ENCODE results near the gene TBX3.
"Not testable (repeated sequence)": the region's sequence is repeated elsewhere in the genome, so short reads cannot be mapped to it uniquely, and the experiment has no call there.

Gene TBX3

DNA sequence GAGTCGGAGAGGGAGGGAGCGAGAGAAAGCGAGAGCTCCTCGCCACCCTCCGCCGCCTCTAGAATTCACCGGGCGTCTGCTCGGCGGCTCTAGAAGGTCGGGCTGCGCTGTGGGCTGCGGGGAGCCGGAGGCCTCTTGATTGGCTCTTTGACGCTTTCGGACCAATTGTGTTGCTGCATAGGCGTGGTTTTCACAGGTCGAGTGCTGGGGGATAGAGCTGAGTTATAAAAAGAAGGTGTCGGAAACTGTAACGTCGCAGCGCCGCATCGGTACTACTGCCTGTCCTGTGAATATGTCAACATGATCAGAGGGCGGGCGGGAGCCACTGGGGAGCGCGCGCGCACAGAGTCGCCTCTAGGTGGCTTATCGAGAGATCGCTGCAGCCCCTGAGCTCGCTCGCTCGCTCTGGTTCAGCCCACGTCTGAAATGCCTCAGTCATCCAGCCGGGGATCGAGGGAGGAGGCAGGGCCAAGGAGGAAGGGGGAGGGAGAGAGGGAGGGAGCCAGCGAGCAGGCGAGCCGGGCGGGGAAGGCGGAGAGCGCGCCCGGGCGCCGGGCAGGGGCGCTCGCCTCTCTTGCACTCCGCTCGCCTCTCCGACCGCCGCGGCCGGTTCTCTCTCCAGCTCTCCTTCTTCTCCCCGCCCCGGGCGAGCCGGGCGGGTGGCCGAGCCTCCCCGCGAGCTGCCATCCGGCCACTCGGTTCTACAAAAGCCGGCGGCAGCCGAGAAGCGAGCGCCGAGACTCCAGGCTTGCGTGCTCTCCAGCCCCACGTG lies at the start of gene TBX3:
Gene TBX3, minus strand, starts transcription at position 78 of the 772 bp plus-strand sequence. CDS start 975 bp downstream, outside the sequence.
- DNase-seq (ENCODE audit: low spot score): no peak

DNA sequence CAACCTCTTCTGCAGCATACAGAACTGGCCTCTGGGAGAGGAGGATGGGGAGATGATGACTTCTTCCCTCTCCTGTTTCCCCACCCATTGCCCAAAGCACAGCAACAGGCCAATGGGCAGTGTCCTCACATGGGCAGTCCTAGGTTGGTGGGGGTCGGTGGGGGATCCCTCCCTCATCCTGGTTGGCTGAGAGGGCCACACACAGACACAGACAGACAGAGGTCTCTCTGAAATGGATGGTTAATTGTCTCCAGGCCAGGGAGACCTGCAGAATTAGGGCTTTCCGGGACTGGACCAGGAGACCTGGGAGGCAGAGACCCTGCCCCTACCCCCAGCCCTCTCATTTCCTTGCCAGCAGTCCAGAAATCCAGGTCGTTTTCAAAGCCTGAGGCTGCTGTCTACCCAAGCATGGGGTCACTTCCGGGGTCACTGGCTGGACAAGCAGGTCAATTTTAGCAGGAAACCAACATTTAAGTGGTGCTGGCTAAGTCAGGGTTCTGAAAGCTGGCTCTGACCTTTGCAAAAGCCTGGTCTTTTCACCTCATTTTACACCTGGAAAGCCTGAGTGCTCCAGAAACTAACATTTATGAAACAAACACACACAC lies 48.6 kb upstream of the TBX3 start:
- DNase-seq (ENCODE audit: low spot score): no peak

DNA sequence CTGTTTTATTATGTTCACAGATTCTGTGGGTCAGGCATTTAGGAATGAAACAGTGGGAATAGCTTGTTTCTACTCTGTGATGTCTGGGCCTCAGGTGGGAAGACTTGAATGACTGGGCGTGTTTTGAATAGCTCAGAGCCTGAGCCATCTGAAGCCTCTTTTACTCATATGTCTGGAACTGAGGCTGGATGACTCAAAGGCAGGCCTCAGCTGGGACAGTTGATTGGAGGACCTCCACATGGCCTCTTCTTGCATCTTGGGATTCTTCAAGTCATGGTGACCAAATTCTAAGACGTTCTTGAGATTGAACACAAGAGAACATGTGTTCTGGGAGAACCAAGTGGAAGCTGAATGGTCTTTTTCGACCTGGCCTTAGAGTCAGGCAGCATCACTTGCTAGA lies 45.8 kb upstream of the TBX3 start:
- no peak for DNase-seq (ENCODE audit: low spot score)

DNA sequence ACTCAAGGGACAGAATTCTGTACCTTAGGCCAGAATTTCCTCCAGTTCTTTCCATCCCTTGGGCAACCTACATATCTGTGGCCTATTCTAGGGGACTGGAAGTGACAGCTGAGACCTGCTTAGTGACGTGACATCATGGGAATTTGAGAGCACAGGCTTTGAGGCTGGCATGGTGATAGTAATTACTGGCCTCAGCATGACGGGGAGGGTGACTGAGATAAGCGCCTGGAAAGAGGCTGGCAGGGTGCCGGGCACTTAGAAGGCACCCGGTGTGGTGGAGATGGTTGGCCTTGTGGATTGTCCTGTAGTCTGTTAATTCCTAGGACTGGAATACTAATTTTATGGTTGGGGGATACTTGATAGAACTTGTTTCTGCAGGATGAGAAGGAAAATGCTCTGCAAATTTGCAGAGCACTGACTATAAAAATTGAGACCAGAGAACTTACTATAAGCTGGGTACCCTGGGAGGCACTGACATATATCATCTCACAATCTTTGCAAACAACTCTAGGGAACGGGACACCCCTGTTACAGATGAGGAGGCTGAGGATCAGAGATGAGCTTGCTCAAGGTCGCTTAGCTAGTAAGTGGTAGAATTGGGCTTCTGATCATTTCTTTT lies 42.2 kb upstream of the TBX3 start:
- no peak for DNase-seq (ENCODE audit: low spot score)

DNA sequence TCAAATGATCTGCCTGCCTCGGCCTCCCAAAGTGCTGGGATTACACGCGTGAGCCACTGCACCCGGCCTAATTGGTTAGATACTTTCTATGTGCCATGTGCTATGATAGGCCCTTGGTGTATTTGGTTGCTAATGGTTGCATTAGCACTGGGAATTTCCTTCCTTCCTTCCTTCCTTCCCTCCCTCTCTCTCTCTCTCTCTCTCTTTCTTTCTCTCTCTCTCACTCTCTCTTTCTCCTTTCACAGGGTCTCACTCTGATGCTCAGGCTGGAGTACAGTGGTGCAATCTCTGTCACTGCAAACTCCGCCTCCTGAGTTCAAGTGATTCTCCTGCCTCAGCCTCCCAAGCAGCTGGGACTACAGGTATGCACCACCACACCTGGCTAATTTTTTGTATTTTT lies 38.2 kb upstream of the TBX3 start:
- DNase-seq (ENCODE audit: low spot score): not testable (repeated sequence)

DNA sequence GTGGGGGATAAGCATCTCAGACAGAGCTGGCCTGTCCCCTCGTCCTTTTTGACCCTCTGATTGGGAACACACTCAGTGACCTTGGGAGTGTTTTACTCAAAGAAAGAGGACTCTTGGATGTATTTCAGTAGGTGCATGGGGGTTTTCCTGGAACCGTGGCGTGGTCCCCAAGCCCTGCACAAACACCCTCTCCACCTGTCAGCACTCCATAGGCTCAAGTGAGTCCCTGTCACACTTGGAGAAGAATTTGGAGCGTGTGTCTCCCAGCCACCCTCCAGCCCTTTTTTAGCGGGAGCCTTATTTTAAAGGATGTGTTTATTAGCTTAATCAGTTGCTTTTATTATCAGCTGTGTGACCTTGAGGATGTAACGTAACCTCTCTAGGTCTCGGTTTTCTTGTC lies 37.3 kb upstream of the TBX3 start:
- DNase-seq (ENCODE audit: low spot score): no peak

DNA sequence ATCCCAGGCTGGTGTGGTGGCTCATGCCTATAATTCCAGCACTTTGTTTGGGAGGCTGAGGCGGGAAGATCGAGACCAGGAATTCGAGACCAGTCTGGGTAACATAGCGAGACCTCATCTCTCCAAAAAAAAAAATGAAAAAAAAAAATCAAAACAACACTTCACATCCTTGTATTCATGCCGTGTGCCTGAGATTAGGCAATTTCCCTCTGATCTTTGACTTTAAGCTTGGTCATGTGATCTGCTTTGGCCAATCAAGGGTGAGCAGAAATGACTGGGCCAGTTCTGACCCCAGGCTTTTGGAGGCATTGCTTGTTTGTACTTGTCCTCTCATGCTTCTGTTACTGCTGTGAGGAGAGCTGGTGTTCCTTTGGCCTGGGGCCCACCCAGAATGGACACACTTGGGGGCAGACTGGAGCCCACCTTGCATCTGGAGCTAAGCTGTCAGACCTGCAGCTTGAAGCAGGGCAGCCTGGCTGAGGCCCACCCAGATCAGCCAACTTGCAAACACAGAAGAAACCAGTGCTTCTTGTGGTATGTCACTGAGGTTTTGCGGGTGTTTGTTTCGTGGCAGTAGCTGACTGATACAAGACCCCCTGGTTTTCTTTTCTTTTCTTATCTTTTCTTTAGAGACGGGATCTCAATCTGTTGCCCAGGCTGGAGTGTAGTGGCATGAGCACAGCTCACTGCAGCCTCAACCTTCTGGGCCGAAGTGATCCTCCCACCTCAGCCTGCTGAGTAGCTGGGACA lies 29.7 kb upstream of the TBX3 start:
- DNase-seq (ENCODE audit: low spot score): no peak

DNA sequence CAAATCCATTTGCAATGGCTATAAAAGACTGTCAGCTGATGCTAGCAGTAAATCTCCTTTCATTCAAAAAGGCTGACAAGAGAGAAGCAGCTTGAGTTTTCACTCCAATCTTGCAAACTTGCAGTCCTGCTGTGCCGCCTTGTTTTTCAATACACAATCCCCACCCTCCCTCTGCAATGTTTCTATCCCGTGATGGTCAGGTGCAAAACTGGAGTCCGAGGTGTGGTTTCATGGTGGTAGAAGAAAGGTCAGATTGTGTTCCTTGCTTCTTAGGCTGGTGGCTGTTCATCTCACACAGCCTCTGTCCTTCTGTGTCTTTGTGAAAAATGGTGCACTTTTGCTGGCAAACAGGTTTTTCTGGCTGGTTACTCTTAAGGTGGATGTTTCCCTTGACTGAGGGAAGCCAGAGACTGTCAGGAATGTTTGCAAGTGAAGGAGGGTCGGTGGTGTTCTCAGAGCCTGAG lies 27.7 kb upstream of the TBX3 start:
- DNase-seq (ENCODE audit: low spot score): no peak

DNA sequence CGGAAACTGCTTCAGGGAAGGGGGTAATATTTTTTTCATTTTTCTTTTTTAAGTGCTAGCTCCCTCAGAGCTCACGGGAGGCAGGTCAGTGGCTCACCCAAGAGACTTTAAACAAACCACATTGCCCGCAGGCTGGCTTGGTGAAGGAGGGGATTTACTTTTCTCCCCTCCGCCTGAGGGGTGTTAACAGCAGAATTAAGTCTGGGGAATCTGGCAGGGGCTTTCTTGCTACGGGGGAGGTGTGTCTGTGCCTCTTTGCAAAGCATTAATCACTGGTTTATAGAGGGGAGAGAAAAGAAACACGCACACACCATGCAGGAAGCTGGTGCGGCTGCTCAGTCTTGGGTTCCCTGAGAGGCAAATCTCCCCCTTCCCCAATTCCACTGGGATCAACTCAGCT lies 26.2 kb upstream of the TBX3 start:
- DNase-seq (ENCODE audit: low spot score): no peak

DNA sequence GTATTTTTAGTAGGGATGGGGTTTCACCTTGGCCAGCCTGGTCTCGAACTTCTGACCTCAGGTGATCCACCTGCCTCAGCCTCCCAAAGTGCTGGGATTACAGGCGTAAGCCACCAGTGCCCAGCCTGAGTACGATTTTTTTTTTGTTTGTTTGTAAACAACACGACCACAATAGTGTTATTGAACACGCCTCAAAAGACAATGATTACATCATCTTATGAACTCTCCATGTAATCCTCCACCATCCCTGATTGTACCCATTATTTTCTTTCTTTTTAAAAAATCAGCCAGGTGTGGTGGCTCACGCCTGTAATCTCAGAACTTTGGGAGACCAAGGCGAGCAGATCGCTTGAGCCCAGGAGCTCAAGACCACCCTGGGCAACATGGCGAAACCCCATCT lies 25.1 kb upstream of the TBX3 start:
- DNase-seq (ENCODE audit: low spot score): no peak

DNA sequence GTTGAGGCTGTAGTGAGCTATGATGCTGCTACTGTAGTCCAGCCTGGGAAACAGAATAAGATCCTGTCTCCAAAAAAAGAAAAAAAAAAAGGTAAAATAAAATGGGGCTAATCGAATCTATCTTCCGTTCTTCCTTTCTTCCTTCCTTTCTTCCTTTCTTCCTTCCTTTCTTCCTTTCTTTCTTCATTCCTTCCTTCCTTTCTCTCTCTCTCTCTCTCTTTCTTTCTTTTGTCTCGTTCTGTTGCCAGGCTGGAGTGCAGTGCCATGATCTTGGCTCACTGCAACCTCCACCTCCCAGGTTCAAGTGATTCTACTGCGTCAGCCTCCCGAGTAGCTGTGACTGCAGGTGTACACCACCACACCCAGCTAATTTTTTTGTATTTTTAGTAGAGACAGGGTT lies 24.6 kb upstream of the TBX3 start:
- DNase-seq (ENCODE audit: low spot score): not testable (repeated sequence)

DNA sequence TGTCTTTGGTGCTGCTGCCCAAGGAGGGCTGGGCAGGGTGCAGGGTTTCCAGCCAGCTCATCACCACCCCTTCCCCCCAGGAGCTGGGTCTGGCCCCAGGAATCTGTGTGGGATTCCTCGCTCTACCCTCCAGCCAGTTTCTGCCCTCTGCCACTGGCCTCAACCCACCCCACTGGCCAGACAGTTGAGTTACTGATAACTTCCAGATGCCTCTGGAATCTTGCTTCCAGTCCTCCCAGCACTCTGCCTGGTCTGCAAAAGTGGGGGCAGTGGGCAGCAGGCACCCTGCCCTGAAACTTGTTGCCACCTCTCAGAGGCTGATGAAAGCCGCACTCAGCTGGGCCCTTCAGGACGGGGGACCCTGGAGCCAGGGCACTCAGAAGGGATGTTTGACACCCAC lies 20.1 kb upstream of the TBX3 start:
- no peak for DNase-seq (ENCODE audit: low spot score)

DNA sequence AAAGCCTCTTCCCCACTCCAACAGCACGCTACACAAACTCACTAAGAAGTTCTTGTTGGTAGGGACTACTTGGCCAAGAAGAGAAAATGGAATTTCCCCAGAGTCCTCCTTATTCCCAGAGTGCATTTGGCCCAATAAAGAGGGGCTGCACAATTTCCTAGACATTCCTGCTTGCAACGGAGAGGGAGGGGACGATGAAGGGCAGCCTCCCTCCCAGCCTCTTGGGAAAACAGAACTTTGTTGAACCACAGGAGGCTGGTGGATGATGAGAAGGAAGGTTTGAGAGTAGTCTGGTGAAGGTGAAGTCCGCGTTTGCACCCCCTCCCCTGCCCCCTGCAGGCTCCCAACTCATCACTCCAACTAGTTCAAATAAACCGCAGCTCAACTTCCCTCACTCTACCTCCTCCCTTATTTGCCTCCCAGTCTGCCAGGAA lies 19.1 kb upstream of the TBX3 start:
- no peak for DNase-seq (ENCODE audit: low spot score)

DNA sequence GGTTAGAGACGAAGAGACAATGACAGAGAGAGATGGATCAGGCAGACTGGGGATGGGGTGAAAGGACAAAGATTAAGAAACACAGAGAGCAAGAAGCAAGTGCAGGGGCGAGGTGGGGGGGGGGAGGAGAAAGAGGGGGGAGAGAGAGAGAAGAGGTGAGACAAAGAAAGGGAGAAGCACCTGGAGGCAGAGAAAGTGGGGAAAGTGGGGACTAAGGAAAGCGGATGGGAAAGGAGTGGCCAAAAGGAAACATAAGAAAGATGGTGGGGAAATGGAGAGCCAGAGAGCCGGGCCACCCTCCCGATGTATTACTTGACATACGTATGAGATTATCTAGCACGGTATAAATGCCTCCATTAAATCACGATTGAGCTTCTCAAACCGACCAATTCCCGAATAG lies 18.5 kb upstream of the TBX3 start:
- DNase-seq (ENCODE audit: low spot score): no peak

DNA sequence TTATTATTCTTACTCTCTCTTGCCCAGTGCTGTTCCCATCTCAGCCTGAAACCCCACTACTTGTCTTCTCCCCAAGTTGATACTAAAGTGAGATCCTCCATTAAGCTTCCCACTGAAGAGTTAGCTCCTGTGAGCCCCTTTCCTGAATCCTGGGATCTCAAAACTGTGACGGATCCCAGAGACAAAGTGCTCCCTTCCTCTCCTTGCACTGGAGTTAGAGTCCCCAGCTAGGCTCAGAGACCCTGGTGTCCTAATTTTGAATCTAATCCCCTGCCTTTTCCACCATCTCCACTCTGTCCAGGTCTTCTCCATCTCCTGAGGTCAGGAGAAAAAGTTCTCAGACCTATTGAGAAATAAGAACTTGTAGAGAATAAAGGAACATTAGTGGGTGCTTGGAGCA lies 17.6 kb upstream of the TBX3 start:
- DNase-seq (ENCODE audit: low spot score): no peak

DNA sequence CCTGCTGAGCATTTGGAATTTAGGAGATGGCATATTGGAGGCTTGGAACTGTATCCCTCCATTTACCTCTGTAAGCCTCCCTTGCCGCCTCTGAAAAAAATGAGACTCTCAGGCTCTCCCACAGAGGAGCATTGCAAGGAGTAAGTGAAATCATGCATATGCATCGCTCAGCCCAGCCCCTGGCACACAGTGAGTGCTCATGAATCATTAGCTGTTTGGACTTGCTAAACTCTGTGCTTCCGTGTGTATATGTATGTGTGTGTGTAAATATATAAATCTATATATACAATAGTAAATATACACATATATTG lies 17.1 kb upstream of the TBX3 start:
- no peak for DNase-seq (ENCODE audit: low spot score)

DNA sequence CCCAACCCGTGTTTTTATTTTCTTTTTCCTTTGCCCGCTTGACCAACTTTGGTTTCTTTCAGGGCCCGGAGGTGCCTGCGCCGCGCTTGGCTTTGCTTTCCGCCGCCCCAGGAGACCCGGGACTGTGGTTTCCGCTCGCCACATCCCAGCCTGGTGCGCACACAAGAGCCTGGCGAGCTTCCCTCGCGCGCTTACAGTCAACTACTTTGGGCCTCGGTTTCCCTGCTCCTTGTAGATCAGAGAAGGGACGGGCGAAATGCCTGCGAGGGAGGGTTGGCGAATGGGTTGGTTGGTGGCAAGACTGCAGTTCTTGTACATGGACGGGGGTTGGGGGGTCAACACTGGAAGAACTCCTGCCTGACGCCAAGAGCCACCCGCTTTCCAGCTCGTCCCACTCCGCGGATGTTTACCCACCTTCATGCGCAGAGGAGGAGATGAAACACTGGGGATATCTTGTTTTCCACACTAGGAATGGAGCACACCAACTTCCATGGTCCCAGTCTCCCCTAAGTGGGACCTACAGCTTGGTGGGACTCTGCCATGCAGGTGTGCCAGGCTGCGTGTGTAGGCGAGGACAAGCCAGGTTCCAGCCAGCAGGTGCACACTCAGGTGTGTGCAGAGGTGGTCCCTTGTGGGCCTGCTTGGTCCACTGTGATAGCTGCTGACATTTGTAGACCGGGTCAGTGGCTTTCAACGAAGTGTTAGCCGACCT lies 16.6 kb upstream of the TBX3 start:
- no peak for DNase-seq (ENCODE audit: low spot score)

DNA sequence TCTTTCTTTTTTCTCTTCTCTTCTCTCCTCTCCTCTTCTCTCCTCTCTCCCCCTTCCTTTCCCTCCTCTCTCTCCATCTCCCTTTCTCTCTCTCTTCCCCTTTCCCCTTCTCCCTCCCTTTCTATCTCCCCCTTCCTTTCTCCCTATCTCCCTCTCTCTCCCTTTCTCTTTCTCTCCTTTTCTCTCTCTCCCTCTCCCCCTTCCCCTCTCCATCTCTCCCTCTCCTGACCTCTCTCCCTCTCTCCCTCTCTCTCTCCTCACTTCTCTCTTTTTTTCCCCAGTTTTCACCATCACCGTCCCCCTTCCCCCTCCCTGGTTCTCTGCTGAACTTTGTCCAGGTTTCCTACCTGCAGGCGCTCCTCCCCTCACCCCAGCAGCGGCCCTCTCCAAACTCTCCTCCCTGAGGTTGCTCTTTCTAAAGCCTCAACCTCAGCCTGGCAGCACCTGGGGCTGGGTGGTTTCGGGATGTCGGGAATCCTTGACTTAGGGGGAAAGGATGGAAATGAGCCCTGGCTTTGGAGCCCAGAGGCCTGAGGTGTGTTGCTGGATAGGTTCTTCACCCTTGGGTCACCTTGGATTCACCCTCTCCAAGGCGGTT lies 14.7 kb upstream of the TBX3 start:
- DNase-seq (ENCODE audit: low spot score): no peak

DNA sequence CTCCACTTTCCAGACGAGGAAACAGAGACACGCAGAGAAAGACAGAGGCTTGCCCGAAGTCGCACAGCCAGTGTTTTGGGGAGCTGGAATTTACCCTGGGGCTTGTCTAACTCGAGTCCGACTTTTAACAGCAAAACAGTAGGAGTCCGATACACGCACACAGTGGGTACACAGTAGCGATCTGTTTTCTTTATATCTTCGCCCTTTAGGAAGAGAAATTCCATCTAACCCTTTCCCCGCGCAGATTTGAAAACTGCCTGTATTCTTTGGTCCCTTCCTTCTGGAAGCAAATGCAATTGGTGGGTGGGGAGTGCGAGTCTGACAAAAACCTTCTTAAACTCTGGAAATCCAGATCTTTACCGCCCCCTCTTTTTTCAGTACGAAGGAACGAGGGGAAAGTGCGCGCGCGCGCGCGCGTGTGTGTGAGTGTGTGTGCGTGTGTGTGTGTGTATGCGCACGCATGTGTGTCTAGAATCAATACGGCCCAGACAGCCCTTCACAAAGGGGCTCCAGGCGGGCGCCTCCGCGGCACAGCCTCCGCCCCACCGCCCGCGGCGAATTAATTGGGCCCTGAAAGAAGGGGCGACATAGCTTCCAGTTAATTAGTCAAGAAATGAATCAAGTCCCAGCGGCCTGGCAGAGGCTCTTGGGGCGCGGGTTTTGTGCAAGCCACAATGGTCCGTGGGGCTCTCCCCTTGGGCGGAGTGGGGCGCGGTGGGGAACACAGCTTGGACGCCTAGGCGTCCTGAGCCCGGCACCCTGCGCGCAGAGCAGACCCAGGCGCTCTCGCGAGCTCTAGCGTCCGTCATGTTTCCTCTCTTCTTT lies 14.0 kb upstream of the TBX3 start:
- DNase-seq (ENCODE audit: low spot score): no peak

DNA sequence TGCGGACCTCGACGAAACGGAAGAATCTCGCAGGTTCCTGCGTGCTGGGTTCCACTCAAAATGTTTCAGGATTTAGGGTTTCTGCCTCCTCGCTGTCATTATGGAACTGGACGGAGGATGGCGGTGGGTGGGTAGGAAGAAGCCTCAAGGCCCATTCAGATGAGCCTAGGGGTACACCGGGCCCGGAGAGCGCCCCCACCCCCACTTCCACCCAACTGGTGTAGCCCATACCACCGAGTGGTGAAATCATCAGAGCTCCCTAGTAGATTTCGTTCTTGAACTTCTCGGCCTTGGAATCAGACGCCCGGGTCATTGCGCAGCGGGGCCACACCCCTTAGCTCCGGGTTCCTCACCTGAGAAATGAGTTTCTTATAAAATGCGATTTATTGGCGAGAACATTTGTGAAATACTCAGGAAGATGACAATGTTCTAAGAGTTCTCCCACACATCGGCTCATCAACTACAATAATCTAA lies 13.3 kb upstream of the TBX3 start:
- DNase-seq (ENCODE audit: low spot score): no peak

Measured in hematopoietic multipotent progenitor cell treated with erythropoietin and hydrocortisone succinate and interleukin-3 and kit ligand, for 15 days (in vitro differentiated cells).